HL-60/S4 treated with retinoic acid at 250 ng/mL for 4 days and 3 days (cell line): ENCODE data around the gene CATSPER3.
"Not testable (repeated sequence)": the region's sequence is repeated elsewhere in the genome, so short reads cannot be mapped to it uniquely, and the experiment has no call there.

Experiments used
- in situ Hi-C: fragments of 300-500 bp; cut with MboI; formaldehyde crosslinking; loops from 2 replicates; pipeline ENCODE4 v1.7.0; 2022; ENCODE audit warnings: low sequenced_read_pairs

The CATSPER3 gene

DNA sequence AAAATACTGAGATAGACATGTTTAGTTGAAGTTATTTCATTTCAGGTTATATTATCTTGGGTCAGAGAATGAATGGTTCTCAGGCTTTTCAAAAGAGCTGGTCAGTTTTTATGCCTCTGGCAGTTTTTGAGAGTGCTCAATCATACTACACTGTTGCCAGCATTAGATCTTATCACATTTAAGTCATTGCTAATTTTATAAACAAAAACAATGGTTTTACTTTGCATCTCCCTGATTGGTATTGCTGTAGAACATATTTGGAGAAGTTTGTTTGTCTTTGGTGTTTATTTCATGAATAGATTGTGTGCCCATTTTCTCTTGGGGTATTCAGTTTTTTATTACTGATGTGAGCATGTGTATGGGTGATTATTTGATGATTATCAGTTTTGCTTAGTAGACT, 1.5 kb downstream of the CATSPER3 start:
- in situ Hi-C loops: no loop called here

DNA sequence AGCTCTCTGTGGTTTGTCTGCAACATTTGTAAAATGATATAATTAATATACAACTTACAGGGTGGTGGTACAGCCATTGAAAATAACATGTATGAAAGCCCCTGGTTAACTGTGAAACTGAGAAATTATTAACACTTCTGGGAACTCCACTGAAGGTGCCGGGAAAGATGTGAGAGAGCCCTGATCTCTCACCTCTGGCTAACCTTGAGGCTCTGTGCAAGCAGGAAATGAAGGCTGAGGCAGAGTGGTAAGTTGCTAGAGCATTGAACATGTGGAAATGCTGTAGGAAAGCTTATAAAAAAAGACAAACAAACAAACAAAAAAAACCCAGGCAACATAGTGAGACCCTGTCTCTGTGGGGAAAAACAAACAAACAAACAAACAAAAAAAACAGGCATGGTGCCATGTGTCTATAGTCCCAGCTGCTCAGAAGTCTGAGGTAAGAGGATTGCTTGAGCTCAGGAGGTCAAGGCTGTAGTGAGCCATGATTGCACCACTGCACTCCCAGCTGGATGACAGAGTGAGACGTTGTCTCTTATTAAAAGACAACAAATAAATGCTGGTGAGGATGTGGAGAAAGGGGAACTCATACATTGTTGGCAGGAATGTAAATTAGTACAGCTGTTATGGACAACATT, 7.5 kb downstream of the CATSPER3 start:
- in situ Hi-C loops: no loop called here

DNA sequence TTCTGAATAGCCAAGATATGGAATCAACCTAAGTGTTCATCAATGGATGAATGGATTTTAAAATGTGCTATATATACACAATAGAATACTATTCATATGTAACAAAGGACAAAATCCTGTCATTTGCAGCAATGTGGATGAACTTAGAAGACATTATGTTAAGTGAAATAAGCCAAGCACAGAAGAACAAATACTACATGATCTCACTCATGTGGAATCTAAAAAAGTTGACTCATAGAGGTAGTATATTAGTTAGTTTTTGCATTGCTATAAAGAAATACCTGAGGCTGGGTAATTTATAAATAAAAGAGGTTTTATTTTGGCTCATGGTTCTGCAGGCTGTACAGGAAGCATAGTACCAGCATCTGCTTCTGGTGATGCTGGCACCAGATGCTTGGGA, 8.1 kb downstream of the CATSPER3 start:
- in situ Hi-C loops: no loop called here

GRCh38 chr5:134976841-134977240, 9.1 kb downstream of the CATSPER3 start:
- in situ Hi-C loops: no loop called here

DNA sequence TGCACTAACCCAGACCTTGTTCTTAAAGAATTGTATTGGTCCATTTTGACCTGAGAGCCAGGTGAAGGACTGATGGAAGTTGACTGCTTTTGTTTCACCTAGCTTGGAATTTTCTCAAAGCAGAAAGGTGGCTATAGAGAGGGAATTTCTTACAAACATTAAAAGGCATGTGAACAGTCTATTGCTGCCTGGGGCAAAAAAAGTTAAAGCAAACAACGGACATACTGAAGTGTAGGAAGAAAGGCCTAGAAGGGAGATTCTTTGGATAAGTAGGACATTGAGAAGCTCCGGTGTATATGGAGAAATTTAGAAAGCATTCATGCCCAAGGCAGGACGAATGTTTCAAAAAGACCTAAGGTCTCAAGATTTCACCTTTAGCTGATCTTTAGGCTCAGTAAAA, 11.7 kb downstream of the CATSPER3 start:
- in situ Hi-C loops: no loop called here

- in situ Hi-C loops: no loop called here
Measured at GRCh38 chr5:134982230-134982629, 14.5 kb downstream of the CATSPER3 start.

- in situ Hi-C loops: no loop called here
Measured at GRCh38 chr5:134989266-134989830, 21.6 kb downstream of the CATSPER3 start.

- in situ Hi-C loops: not testable (repeated sequence)
Measured at GRCh38 chr5:134990183-134990582, 22.5 kb downstream of the CATSPER3 start.

GRCh38 chr5:134992148-134992547, 24.4 kb downstream of the CATSPER3 start:
- in situ Hi-C loops: no loop called here

GRCh38 chr5:134993161-134993560, 25.5 kb downstream of the CATSPER3 start:
- in situ Hi-C loops: no loop called here

- in situ Hi-C loops: no loop called here
Measured at GRCh38 chr5:134994560-134995156, 27.0 kb downstream of the CATSPER3 start.

DNA sequence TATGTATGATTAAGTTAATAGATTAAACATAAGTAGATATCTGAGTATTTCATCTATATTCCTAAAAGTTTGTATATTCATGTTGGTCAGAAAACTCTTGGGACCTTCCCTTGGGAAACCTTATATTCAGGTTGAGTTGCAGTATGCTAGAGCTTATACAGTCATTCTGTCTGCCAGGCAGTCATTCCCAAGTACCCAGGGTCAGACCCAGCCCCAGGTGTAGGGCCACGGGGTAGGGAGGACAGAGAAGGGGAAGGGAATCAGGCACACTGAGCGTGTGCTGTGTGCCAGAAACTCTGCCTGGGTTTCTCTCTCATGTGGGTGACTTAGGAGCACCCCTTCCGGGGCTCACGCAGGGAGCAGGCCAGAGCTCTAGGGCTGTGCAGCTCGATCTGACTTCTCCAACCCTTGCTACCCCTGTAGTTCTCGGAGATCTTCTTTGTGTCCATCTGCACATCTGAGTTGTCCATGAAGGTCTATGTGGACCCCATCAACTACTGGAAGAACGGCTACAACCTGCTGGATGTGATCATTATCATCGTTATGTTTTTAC, 28.2 kb downstream of the CATSPER3 start:
- in situ Hi-C loops: no loop called here

DNA sequence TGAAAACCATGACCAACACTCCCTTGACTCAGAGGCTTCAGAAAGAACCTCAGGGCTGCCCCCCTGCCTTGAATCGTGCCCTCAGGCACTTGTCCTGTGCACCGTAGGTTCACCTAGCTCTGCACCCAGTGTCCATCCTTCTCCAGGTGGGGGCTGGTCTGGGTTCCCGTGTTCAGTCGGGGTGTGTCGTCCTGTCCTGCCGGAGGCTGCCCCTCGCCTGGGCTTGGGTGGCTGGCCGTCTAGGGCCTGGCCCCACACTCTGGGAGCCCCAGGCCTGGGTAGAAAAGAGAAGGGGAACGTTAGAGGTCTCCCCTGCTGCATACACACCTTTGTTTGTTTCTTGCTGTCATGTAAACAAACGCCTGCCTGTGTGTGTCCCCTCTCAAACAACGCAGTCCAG, 29.3 kb downstream of the CATSPER3 start:
- in situ Hi-C loops: no loop called here

DNA sequence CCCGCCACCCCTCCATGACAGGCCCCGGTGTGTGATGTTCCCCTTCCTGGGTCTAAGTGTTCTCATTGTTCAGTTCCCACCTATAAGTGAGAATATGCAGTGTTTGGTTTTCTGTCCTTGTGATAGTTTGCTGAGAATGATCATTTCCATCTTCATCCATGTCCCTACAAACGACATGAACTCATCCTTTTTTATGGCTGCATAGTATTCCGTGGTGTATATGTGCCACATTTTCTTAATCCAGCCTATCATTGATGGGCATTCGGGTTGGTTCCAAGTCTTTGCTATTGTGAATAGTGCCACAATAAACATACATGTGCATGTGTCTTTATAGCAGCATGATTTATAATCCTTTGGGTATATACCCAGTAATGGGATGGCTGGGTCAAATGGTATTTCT, 30.4 kb downstream of the CATSPER3 start:
- in situ Hi-C loops: not testable (repeated sequence)

DNA sequence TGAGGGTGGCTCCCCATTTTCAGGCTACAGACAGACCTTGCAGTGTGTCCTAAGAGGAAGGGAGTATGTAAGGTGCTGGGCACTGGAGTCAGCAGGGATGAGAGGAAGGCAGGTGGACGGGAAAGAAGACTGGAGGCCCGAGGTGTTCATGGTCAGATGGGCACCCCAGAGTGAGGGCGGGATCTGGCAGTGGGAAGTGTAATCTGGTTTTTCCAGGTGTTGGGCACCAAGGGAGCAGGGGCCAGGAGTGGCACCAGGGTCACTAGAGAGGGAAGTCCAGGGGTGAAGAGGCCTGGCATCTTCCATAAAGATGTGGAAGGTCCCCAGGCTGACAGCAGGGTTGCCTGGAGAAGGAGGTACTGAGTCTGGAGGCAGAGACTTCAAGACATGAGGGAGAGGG, 36.7 kb downstream of the CATSPER3 start:
- in situ Hi-C loops: loop anchor here (25.0 kb wide), 1 partner anchor 183 kb away; no protein-coding TSS in a partner anchor

GRCh38 chr5:135005076-135005475, 37.4 kb downstream of the CATSPER3 start:
- in situ Hi-C loops: loop anchor here (25.0 kb wide), 1 partner anchor 182 kb away; no protein-coding TSS in a partner anchor

- in situ Hi-C loops: loop anchor here (25.0 kb wide), 1 partner anchor 180 kb away; no protein-coding TSS in a partner anchor
Measured at GRCh38 chr5:135007305-135007704, 39.6 kb downstream of the CATSPER3 start.

DNA sequence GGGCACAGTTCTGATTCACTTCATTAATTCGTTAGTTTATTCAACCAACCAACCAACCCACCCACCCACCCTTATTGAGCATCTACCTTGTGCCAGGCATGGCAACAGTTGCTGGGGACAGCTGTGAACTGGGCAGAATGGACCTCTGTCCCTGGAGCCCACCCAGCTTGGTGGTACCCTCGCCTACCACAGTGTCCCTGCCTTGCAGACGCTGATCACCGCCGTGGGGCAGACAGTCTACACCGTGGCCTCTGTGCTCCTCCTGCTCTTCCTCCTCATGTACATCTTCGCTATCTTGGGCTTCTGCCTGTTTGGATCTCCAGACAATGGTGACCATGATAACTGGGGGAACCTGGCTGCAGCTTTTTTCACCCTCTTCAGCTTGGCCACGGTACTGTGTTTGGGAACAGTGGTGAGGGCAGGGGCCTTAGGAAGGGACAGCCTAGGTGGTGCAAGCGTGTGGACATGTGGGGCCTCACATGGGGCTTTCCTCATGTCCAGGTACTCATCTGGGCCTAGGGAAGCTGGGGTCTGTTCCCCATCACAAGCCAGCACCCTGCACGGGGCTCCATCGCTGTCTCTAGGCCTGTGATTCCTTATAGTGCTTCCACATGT, 40.1 kb downstream of the CATSPER3 start:
- in situ Hi-C loops: loop anchor here (25.0 kb wide), 1 partner anchor 179 kb away; no protein-coding TSS in a partner anchor

DNA sequence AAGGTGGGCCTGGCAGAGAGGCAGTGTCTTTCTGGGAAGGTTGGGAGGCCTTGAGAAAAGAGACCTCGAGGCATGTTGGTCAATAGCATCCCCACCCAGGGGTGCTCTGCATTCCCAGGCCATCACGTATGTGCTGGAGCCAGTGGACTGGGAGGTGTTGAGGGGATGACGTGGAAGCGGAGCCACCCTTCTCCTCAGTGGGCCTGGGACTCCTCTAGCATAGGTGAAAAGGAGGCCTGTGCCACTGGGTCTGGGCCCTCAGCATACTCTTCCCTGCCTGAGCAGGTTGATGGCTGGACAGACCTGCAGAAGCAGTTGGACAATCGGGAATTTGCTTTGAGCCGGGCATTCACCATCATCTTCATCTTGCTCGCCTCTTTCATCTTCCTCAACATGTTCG, 40.8 kb downstream of the CATSPER3 start:
- in situ Hi-C loops: loop anchor here (25.0 kb wide), 1 partner anchor 179 kb away; no protein-coding TSS in a partner anchor

DNA sequence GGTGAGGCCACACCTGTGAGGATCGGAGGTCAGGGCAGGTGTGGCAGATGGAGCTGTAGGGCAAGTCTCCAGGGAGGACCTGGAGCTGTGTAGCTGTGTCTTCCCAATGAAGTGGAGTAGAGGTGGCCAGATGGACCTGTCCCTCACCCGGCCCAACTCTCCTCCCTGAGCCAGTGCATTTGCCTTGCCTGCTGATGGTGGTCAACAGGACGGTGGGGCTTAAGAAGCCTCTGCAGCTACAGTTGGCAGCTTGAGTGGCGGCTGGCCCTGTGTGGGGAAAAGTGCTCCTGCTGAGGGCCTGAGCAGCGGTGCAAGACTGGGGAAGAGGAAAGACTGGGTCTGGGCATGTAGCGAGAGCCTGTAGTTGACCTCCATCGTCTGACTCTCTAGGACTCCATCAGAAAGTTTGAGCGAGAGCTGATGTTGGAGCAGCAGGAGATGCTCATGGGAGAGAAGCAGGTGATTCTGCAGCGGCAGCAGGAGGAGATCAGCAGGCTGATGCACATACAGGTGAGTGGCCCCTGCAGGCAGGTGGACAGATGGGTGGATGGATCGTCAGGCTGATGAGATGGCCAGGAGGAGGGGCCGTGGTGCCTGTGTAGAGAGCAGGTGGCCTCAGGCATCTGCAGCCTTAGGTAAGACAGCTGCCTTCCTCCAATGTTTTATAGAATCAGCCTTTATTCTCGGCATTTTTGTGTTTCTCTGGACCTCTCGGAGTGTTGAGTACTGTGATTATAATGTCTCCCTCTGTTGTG, 41.5 kb downstream of the CATSPER3 start:
- in situ Hi-C loops: loop anchor here (25.0 kb wide), 1 partner anchor 178 kb away; no protein-coding TSS in a partner anchor
